GM18505 (cell line): Measurements from ENCODE around the gene RPS4Y1.

Experiments used
- ATAC-seq: cut with Tn5 transposase; IDR thresholded peaks from one replicate; pipeline ENCODE4 v1.9.1; 2021; ENCODE audit not compliant: unreplicated experiment
- POLR2A ChIP-seq: IDR thresholded peaks from 4 replicates; pipeline ENCODE4 v1.6.1; 2011; ENCODE audit warnings: borderline replicate concordance; ENCODE audit not compliant: insufficient read depth, insufficient read length; ENCODE audit errors: extremely low read depth

Gene RPS4Y1

DNA sequence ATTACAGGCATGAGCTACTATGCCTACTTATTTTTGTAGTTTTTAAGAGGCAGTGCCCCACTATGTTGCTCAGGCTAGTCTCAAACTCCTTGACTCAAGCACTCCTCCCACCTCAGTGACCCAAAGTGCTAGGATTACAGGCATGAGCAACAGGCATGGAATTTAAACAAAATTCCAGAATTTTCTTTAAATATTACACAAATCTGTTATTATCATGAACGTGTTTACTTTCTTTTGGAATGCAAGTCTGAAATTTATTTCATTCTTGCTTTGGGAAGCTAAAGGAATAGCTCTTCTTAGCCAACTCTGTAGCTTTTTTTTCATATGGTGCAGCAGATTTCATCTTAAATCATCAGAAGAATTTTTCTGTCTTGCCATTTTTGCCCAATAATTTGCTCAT lies 66.0 kb downstream of the RPS4Y1 start:
- TF ChIP-seq POLR2A: no peak
- no peak for ATAC-seq

DNA sequence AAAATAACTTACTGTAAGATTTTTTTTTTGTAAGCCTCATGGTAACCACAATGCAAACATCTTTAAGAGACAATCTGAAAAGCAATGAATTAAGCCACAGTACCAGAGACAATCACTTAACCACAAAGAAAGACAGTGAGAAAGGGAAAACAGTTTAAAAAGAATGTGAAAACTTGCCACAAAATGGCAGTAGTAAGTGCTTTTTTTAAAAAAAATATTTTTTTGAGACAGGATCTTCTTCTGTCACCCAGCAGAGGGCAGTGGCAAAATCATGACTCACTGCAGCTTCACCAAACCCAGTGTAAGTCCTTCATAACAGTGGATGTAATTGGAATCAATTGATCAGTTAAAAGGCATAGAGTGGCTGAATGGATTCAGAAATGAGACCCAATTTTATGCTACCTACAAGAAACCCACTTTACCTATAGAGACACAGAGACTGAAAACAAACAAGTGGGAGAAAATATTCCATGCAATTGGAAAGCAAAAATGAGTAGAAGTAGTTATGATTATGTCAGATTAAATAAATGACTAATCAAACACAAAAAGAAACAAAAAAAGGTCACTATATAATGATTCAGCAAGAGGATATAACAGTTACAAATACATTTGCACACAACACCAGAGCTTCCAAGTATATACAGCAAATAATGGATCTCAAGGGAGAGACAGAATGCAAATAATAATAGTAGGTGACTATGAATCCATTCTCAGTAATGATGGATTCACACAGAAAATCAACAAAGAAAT lies 71.8 kb downstream of the RPS4Y1 start:
- TF ChIP-seq POLR2A: no peak
- ATAC-seq: no peak
